Stomach (tissue), 4 donors: ENCODE results near the gene ZBTB49.

ENCODE experiments used
- CTCF ChIP-seq, 7 experiments: fragments of 450-650 bp in 4 of 7; fragments of 200-600 bp in 3 of 7; sonication (generic) in 3 of 7; IDR thresholded peaks; one replicate each; pipeline ENCODE4 v1.5.1; 2016 to 2019; ENCODE audit warnings: antibody characterized with exemption in 7 of 7, control low read depth in 2 of 7, mild to moderate bottlenecking in 1 of 7
- EP300 ChIP-seq: sonication (generic); formaldehyde crosslinking; IDR thresholded peaks from one replicate; pipeline ENCODE4 v1.6.1; 2017; ENCODE audit warnings: antibody characterized with exemption
- POLR2A ChIP-seq, 4 donors: fragments of 450-650 bp; IDR thresholded peaks; one replicate each; pipeline ENCODE4 v1.6.1; 2016; ENCODE audit warnings: antibody characterized with exemption in 4 of 4, control low read depth in 2 of 4, mild to moderate bottlenecking in 1 of 4, moderate library complexity in 1 of 4
- POLR2AphosphoS5 ChIP-seq, 3 donors: sonication (generic); formaldehyde crosslinking; IDR thresholded peaks; one replicate each; pipeline ENCODE4 v1.6.1; 2016; ENCODE audit warnings: antibody characterized with exemption in 3 of 3

- TF ChIP-seq CTCF (IDR thresholded peaks at IDR 0.05) = no peak
- no peak for TF ChIP-seq POLR2A (IDR thresholded peaks at IDR 0.05)
- TF ChIP-seq EP300 = no peak
- no peak for TF ChIP-seq POLR2AphosphoS5 (IDR thresholded peaks at IDR 0.05)
These were observed 2.0 kb upstream of the ZBTB49 start for GRCh38 chr4:4288098-4288497.
